GM18511 (cell line): ENCODE measurements around the gene SMNDC1.

Experiments used
- ATAC-seq: cut with Tn5 transposase; IDR thresholded peaks from one replicate; pipeline ENCODE4 v1.9.1; 2021; ENCODE audit warnings: mild to moderate bottlenecking, moderate library complexity; ENCODE audit not compliant: unreplicated experiment

SMNDC1 gene

GRCh38 chr10:110330675-110331074, 26.0 kb upstream of the SMNDC1 start:
- no peak for ATAC-seq

GRCh38 chr10:110327262-110327914, 22.7 kb upstream of the SMNDC1 start:
- no peak for ATAC-seq

- peak; percentile 36 for ATAC-seq
These were observed 21.8 kb upstream of the SMNDC1 start for GRCh38 chr10:110326351-110327032.

GRCh38 chr10:110324805-110325280, 20.1 kb upstream of the SMNDC1 start:
- ATAC-seq: peak; percentile 64

- peak; percentile 71 for ATAC-seq
These were observed 19.6 kb upstream of the SMNDC1 start for GRCh38 chr10:110324201-110324804.

GRCh38 chr10:110323503-110323902, 18.8 kb upstream of the SMNDC1 start:
- no peak for ATAC-seq

- ATAC-seq: no peak
These were observed 17.3 kb upstream of the SMNDC1 start for GRCh38 chr10:110321869-110322620.

- ATAC-seq: peak; percentile 94
These were observed 13.4 kb upstream of the SMNDC1 start for GRCh38 chr10:110317866-110318850.

- ATAC-seq: no peak
These were observed 9.0 kb upstream of the SMNDC1 start for GRCh38 chr10:110313674-110314073.

- ATAC-seq: no peak
These were observed 7.5 kb upstream of the SMNDC1 start for GRCh38 chr10:110312206-110312605.

- no peak for ATAC-seq
These were observed 6.7 kb upstream of the SMNDC1 start for GRCh38 chr10:110311357-110311949.

- no peak for ATAC-seq
These were observed 6.0 kb upstream of the SMNDC1 start for GRCh38 chr10:110310741-110311140.

GRCh38 chr10:110307805-110308204, 3.1 kb upstream of the SMNDC1 start:
- ATAC-seq: no peak

GRCh38 chr10:110306452-110306768, 1.7 kb upstream of the SMNDC1 start:
- no peak for ATAC-seq

- ATAC-seq: peak; percentile 41
These were observed 1.2 kb upstream of the SMNDC1 start for GRCh38 chr10:110305767-110306451.

- peak; percentile 52 for ATAC-seq
These were observed 333 bp downstream of the SMNDC1 start for GRCh38 chr10:110304394-110304779.

GRCh38 chr10:110303681-110304080, 1.0 kb downstream of the SMNDC1 start:
- ATAC-seq: no peak

GRCh38 chr10:110300486-110300986, 4.2 kb downstream of the SMNDC1 start:
- no peak for ATAC-seq

- ATAC-seq: no peak
These were observed 7.8 kb downstream of the SMNDC1 start for GRCh38 chr10:110296966-110297365.
